Germinal center (tissue), 1 donor: ENCODE results near the gene IRAG1.

Source experiments
- DNase-seq: peaks from one replicate; pipeline ENCODE4 v3.0.0; 2012; ENCODE audit warnings: mixed read lengths, low spot score

Gene IRAG1, protein sequence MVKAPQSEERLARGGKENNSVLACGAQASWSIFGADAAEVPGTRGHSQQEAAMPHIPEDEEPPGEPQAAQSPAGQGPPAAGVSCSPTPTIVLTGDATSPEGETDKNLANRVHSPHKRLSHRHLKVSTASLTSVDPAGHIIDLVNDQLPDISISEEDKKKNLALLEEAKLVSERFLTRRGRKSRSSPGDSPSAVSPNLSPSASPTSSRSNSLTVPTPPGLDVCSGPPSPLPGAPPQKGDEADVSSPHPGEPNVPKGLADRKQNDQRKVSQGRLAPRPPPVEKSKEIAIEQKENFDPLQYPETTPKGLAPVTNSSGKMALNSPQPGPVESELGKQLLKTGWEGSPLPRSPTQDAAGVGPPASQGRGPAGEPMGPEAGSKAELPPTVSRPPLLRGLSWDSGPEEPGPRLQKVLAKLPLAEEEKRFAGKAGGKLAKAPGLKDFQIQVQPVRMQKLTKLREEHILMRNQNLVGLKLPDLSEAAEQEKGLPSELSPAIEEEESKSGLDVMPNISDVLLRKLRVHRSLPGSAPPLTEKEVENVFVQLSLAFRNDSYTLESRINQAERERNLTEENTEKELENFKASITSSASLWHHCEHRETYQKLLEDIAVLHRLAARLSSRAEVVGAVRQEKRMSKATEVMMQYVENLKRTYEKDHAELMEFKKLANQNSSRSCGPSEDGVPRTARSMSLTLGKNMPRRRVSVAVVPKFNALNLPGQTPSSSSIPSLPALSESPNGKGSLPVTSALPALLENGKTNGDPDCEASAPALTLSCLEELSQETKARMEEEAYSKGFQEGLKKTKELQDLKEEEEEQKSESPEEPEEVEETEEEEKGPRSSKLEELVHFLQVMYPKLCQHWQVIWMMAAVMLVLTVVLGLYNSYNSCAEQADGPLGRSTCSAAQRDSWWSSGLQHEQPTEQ

DNA sequence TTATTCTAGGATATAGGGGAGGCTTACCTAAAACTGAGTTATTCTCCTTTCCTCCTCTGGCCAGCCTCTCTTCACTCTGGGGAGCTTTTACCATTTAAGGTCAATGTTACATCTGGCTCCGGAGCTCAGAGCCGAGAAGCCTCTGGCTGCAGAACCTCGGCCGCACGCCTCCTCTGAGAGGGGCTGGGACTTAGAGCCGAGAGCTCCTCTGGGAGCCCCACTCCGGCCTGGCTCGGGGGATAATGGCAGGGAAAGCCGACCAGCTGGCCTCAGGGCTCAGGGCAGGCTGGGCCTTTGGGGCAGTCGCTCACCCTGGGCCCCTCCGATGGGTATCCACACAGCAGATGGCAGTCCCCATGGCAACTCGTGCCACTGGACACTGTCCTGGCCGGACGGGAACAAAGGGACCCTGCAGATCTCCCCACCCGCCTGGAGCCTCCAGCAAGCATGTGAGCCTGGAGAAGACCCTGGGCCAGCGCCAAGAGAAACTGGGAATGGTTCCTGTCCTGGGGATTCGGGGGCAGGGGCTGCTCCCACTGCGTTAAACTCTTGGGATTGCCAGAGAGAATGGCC is at the start of gene IRAG1:
Gene IRAG1, minus strand, starts transcription at position 247 of the 573 bp plus-strand sequence. Its CDS starts 153 bp downstream, at position 94.
- DNase-seq, result no peak

DNA sequence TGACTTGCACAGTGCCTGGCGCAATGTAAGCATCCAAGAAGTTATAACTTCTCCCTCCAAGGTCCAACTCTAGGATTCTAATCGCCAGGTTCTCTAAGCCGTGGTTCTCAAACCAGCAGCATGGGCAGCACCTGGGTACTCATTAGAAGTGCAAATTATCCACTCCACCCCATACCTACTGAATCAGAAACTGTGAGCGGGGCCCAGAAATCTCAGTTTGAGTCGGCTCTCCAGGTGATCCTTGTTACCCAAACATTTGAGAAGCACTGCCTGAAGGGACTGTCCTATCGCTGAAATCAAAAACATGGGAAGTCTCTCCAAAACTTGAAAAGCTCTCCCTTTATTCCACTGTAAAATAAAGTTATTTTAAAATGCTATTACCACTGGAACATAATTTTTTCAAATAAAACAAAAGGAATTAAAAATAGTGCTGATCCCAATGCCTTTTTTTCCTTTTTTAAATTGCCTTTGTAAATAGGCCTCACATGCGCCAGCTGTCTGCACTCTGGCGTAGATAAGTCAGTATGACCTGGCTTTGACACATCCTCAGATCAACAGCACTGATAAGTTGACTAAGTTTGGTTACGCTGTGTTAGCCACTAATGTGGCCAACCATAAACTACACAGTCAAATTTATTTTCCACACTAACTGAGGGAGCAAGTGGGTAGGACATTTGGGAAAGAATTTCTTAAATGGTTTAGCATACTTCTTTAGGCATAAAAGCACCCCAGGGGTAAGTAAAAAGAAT is 49.1 kb upstream of the IRAG1 start:
- no peak for DNase-seq

DNA sequence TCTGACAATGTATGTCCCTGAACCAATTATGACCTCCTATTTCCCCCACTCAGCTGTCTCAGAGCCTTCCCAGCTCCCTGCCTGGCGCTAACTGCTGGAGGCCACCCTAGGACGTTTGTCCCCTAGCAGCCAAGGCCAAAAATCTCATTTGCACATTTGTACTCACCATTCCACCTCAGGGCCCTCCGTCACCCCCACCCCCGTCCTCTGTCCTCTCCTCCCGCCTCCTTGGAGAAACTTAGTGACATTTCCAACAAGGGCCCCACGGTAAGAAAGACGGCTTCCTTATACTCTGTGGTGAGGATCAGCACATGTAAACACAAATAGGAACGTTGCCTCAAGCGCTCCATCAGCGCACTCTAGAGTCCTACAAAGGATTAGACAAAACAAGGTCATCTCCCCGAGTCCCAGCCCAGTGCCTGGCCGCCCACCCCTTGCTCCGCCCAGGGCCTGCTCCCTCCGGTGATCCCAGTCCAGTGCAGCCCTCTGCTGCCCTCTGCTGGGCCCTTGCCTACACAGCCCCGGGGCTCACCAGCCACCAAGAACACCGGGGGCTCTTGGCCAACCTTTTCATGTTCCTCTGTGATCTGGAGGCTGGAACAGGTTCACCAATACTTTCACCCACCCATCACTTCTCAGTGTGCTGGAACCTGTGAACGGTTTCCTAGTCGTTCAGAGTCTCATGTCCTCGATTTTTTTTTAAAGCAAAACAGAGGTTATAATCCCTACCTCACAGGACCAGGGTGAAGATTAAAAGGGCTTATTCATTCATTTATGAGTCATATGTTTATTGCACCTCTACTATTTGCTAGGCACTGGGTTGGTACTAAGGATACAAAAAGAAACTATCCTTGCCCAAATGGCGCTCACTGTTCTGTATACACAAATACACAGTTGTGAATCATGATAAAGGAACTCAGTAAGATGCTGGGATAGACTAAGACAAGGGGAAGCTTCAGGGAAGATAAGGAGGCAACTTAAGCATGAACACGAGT is 42.2 kb upstream of the IRAG1 start:
- DNase-seq, result peak; percentile 88

DNA sequence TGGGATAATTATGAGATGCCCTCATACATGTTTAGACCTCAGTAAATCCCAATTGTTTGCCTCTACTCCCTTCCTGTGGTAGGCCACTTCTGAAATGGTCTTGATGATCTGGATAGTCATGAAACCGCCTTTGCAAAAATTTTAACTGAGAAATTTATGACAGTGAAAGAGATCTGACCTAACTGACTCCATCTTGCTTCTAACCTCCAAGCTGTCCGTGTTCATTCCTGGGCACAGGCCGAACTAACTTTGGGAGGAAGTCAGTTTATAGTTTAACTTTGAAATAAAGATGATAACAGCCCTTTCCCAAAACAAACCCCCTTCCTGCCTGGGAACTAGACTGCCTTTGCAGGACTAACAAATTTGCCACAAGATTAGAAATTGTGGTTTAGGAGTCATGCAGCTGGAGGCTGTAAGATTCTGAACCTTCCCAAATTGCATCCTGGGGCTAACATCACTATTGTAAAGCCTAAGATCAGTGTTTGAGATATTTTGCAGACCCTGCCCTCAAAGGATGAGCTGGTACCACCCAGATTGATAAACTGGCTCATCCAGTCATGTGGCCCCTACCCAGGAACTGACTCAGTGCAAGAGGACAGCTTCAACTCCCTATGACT is 37.6 kb upstream of the IRAG1 start:
- no peak for DNase-seq

DNA sequence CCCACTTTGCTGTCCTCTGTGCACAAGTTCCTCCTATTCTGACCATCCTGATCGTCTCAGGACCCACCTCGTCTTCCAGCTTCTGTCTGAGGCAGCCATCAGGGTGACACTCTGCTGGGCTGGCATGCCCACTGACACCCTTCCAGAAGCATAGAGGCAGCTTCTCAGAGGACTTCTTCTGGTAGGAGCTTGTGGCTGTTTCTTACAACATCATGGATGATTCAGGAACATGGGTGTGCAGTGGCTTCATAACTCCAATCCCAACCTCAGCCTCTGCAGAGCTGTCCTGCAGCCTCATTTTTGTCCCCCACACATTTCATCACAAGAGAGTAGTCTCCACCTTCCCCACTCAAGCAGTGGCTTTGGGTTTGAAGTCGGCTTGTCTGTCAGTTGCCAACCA is 36.6 kb upstream of the IRAG1 start:
- no peak for DNase-seq

DNA sequence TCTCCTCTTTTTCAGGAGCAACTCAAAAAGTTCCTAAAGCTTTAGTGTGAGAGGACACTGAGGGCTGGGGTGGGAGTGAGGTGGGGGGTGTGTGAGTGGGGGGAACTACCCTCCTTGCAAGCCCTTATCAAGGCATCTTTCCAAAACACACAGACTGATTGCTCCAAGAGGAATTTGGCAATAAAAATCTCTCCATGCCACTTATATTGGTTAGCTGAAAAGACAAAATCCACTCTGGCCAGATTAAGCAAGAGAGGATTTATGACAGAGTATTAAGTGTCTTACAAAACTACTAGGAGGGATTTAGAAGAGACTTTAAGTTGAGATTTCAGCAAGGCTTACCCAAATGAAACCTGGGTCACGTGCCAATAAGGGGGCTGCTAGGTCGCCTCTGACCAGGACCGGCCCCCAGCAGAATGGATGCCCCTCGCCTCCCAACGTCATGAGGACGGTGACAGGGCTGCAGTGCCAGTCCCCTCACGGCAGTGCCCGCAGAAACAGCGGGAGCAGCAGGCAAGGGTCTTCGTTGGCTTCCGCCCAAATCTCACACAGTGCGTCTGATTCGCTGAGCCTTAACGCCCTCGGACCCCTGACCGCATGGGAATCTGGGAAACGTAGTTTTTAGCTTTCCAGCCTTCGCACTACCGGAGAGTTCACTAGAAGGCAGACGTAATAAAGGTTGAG is 35.4 kb upstream of the IRAG1 start:
- DNase-seq, result no peak

DNA sequence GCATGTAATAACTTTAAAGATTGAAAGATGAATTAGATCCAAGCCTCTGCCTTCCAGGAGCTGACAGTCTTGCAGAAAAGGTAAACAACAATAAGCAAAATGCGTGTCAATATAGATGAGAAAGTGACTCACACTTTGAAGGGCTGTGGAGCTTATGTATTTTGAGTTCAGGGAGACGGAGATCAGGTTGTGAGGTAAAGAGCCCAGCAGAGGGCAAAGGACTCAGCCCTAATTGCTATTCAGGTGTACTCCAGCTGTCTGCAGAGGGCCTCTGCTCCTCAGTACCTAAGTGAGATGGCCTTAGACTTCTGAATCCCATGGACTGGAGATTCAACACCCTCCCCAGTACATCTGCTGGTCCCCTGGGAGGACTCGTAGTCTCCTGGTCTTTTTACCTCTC is 34.6 kb upstream of the IRAG1 start:
- DNase-seq, result no peak

DNA sequence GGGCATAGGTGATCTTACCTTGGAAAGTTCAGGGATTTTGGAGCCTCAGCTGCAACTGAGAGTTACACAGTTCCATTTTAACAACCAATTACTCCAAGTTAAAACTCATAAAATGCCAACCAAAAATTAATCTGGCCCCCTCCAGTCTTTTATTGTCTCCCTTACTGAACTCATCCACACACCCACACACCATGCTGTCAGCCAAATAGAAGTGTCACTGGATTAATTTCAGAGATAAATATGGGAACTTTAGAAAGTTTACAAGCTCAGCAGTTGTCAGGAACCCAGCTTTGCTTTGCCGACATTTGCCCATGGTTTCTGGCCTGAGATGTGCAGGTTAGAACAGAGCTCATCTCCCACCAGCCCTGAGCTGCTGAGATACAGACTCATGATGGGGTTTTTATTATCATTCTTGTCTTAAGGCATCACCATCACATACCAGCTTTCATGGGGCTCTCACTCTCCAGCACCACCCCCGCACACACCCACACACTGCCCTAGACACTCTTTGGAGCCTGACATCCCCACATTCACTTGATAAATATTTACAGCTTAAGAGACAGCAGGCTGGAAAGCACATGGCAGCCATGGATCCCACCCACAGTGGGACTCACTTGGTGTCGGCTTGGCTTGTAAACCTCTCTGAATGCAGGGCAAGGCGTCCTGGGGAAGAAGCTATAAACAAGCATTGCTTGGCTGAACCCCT is 33.7 kb upstream of the IRAG1 start:
- DNase-seq, result no peak

DNA sequence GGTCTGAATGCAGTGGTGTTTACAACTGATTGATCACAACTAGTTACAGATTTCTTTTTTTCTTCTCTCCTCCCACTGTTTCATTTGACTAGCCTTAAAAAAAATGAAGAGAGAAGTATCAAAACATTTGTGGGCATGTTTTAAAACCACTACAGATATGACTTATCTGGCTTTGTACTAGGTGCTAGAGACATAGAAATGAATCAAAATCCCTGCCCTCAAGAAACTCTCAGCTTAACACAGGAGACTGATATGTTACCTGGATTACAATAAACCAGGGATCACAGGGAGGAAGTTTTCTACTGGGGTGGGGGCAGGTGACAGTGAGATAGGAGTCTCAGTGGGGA is 32.3 kb upstream of the IRAG1 start:
- no peak for DNase-seq

DNA sequence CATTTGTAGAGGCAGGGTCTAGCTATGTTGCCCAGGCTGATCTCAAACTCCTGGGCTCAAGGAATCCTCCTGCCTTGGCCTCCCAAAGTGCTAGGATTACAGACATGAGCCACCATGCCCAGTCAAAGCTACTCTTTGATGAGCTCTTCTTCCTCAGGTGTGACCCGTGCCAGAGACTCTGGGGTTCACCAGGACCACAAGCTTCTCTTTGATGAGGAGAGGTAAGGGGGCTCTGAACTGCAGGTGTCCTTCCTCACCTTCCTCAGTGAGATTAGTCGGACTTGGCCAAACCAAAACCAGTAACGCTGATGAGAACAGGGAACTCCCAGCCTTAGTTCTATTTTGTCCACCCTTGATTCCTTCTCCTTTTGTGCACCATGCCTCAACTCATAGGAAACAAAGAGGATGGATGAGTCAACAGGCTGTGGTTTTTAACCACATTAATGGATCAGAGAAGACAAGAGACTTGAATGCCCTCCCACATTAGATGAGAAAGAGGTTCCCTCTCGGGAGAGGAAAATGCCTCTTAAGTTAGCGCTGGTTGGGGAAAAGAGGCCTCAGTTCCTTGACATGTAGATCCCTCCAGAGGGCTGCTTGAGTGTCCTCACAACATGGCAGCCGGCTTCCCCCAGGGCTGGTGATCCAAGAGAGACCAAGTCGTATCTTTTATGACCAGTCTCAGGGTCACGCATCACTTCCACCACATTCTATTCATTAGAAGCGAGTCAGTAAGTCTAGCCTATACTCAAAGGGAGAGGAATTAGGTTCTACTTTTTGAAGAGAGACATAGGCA is 31.8 kb upstream of the IRAG1 start:
- no peak for DNase-seq

DNA sequence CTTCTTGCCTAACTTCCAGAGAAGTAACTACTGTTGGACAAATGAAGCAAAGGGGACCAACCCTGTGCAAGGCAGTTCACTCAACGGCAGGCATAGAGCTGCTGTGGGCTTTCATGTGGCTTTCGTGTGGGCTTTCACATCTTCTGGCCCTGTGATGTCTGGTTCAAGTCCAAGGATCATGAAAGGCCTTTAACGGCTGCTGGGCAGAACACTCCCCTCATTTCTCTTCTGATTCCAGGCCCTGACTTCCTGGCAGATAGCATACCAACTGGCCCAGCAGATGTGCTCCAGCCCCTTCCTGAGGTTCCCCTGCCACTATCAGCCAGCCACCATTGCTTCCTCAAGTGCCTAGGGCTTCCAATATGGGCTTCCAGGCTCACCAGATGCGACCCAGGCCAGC is 28.8 kb upstream of the IRAG1 start:
- DNase-seq, result no peak

DNA sequence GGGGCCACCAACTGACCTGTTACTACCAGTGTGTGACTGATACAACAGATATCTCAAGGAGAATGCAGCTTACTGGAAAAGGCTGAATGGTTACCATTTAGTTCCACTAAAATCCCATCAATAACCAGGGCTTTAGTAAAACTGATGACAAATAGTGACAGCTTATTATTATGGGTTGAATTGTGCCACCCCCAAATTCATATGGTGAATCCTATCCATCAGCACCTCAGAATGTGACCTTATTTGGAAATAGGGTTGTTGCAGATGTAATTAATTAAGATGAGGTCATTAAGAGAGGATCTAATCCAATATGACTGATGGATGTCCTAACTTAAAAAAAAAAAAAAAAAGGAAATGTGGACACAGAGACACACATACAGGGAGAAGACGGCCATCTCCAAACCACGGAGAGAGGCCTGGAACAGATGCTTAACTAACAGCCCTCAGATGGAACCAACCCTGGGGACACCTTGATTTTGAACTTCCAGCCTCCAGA is 27.4 kb upstream of the IRAG1 start:
- DNase-seq, result no peak

DNA sequence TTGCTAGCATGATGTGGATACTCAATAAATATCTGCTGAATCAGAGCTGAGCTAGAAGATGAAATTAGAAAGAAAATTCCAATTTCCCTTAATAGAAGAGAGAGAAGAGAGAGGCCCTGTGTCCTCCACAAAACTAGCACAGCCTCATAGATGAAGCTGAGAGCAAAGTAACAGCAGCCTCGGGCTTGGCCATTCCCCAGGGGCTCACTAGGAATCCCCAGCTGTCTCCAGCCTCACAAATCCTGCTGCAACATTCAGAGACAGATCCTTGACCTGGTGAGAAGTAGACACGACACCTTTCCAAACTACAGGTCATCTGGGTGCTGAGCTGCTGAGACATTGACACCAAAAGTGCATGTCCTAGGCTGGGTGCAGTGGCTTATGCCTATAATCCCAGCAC is 26.1 kb upstream of the IRAG1 start:
- DNase-seq, result no peak

DNA sequence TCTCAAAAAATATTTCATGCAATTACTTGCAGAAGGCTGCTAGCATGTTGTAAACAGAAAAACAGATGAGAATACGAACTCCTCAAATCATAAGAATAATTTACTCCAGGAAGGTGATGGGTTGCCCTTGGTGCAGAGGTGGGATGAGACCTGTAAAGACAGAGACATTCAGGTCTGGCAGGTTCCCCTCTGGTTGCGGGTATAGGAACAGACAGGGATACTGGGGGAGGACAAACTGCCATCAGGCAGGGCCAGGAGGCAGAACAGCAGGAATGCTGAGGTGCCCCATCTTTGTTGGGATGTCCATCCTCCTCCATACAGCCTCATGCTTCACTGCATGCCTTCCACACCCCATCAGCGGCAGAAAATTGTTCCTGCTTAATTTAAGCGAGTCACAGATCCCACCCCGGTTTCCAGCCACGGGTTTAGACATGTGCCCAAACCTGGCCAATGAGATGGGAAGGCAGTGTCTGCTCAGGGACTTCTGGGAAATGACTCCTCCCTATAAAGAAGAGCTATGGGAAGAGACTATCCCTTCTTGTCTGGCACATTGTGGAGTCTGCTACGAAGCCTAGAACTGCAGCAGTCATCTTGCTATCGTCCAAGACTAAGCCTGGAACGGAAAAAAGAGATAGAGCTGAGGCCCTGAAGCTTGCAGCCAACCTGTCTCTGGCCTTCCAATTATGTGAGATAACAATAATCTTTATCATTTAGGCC is 23.1 kb upstream of the IRAG1 start:
- no peak for DNase-seq

DNA sequence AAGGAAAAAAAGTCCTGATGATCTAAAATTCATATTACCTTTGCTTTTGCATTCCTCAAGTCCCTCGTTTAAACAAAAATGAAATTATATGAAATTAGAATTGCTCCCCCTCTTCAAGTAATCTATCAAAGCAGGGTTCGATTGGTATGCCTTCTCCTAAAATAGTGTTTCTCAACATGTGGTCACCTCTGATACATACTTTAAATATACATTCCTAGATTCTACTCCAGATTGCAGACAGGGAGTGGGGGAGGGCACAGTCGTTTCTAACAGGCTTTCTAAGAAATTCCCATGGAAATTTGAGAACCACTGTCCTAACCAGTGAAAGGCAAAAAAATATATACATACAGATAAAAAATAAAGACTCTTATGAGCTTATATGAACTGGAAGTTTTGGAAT is 22.6 kb upstream of the IRAG1 start:
- no peak for DNase-seq

DNA sequence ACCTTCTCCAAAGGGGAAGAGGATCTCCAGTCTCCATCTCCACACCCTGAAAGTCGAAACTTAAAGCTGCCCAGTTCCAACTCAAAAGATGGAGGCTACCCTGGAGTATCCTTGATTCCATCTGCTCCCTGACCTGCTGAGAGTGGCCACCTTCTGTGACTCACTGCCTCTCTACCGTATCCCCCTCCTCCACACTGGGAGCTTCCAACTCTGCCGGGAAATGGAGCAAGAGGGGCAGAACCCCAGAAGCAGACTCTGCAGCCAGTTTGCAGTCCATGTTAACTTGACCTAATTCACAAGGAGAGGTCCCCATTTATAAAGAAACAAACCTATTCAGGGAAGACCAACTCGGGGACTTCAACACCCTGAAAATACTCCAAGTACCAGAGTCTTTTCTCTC is 22.0 kb upstream of the IRAG1 start:
- DNase-seq, result no peak

DNA sequence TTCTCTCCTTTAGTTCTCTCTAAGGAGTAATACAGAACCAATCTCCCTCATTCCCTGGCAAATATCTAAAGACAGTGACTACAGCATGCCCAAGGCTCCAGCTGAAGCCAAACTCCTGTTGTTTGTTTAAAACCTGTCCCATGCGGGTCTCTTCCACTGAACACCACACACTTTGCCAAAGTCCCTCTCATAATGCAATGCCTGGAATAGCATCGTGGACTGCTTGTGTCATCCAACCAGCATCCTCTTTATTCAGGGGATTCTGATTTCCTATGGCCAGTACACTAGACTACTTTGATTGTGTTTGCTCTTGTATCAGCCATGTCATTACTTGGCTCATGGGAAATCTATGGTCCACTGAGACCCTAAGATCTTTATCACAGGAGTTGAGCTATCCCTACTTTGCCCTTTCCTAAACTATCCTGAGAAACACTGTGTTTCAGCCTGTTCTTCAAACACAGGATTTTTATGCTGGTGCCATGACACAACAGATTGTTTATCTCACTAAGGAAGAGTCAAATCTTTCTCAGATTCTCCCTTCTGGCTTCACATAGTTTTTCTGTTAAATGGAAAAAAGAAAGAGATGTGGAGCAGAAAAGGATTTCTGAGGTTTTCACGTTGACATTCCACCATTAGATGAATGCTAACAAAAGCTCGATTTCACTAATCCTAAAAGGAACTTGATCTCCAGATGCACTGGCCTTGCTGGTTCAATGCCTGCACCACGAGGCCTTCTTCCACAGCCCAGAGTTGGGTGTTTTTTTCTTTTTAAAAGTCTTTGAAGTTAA is 15.9 kb upstream of the IRAG1 start:
- DNase-seq, result no peak
